Fibroblast of skin of right quadriceps (primary cell): ENCODE data around the gene HMGA1.
"Not testable (repeated sequence)": the region's sequence is repeated elsewhere in the genome, so short reads cannot be mapped to it uniquely, and the experiment has no call there.

Experiments
- DNase-seq: peaks from one replicate; pipeline ENCODE4 v3.0.0-alpha.2; 2013

Gene HMGA1

DNA sequence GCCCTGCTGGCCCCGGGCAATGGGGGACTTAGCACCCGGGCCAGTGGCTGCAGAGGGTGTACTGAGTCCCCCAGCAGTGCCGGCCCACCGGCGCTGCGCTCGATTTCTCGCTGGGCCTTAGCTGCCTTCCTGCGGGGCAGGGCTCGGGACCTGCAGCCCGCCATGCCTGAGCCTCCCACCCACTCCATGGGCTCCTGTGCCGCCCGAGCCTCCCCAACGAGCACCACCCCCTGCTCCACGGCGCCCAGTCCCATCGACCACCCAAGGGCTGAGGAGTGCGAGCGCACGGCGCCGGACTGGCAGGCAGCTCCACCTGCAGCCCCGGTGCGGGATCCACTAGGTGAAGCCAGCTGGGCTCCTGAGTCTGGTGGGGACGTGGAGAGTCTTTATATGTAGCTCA is 32.5 kb downstream of the HMGA1 start:
- DNase-seq: not testable (repeated sequence)

DNA sequence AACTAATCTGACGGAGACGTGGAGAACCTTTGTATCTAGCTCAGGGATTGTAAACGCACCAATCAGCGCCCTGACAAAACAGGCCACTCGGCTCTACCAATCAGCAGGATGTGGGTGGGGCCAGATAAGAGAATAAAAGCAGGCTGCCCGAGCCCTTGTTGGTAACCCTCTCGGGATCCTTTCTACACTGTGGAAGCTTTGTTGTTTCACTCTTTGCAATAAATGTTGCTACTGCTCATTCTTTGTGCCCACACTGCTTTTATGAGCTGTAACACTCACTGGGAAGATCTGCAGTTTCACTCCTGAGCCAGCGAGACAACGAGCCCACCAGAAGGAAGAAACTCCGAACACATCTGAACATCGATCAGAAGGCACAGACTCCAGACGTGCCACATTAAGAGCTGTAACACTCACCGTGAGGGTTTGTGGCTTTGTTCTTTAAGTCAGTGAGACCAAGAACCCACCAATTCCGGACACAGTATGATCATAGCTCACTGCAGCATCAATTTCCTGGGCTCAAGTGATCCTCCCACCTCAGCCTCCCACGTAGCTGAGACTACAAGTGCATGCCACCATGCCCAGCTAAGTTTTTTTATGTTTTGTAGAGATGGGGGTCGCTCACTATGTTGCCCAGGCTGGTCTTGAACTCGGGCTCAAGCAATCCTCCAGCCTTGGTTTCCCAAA is 33.1 kb downstream of the HMGA1 start:
- not testable (repeated sequence) for DNase-seq

DNA sequence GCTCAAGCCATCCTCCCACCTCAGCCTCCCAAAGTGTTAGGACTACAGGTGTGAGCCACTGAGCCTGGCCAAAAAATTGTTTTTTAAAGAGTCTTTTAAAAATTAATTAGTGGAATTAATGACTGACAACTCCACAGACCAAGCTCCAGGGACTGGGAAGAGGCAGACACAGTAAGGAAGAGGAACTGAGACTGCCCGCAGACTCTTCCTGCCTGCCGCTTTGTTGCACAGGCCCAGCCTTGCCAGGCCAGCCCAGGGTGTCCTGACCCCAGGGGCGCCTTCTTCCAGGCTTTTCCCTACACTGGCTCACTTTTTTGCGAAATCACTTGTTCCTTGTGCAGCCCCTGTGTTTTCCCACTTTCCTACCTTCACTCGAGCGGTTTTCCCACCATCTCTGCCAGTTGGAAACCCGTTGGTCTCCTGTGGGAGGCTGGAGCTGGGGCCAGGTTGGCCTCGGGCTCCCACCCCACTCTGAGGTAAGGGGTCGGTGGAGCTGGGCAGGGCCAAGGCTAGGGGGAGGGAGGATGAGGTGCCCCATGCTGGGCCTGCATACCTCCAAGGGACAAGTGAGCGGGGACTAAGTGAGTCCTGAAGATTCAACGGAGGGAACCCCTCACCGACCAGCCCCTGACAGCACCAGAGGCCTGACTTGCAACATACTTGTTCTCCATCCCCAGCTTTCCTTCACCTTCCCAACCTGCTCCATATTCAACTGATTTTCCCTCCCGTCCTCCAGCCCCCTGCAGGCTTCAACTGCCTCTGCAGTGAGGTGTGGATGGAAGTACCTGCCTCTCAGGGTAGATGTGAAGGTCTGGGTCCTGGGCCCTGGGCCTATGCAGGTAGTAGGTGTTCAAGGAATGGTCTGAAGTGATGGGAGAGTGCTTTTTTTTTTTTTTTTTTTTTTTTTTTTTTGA is 35.6 kb downstream of the HMGA1 start:
- DNase-seq: no peak

DNA sequence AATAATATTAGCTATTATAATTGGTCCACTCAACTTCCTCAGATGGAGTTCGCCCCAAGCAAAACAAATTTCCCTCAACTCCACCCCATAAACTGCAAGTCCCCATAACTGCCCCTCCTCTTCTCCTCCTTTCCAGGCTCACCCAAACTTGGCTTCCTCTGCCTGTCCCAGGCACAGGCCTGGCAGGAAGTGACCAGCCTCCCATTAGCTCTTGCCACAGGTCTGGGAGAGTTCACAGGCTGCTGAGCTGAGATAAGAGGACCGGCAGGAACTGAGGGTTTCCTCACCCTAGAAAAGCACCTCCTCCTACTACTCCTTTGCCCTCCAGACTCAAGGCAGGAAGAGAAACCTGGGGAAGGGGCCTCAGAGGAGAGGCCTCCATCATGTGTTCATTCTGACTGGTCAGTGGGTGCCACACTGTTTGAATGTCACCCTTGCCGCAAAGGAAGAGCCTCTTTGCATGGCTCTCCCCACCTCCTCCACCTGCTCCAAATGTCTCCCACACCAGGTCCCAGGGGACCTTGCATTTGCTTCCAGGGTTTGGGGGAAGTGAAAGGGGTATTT is 36.7 kb downstream of the HMGA1 start:
- no peak for DNase-seq

DNA sequence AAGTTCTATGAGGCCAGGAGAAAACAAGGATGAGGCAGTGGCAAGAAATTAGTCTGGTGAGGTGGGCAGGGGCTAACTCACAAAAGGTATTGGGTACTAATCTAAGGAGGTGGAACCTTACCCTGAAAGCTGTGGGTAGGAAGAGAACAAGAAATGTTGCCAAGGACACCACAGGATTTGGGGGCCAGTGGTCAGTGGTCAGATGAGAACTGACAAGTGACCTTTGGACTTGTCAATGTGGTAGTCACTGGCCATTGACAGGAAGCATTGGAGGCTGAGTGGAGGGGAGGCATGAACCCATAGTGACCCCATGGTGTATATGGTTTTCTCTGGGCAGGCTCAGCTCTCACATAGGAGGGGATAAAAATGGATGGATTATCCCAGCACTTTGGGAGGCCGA is 37.5 kb downstream of the HMGA1 start:
- DNase-seq: no peak

DNA sequence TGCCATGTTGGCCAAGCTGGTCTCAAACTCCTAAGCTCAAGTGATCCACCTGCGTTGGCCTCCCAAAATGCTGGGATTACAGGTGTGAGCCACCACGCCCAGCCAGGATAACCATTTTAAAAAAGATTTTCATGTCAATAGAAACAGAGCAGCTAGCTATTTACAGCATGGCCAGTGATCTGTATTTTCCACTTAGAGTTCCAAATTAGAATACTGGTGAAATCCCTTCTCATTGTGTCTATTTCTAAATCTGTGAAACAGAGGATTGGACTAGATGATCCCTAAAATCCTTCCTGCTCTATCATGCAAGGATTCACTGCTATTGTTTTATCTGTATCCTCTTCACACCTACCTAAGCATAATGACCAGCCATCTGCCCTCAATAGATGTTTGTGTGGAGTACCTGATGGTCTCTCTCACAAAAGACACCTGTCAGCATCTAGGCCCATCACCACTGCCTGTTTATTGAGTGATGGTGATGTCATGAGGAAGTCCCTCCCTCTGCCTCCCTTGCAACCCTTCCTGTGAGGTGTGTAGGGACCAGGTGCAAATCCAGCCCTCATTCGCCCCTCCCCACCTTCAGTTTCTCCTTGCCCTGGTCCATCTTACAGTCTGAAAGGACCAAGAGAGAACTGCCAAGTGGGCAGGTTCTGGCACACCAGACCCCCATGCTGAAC is 38.6 kb downstream of the HMGA1 start:
- DNase-seq: no peak

DNA sequence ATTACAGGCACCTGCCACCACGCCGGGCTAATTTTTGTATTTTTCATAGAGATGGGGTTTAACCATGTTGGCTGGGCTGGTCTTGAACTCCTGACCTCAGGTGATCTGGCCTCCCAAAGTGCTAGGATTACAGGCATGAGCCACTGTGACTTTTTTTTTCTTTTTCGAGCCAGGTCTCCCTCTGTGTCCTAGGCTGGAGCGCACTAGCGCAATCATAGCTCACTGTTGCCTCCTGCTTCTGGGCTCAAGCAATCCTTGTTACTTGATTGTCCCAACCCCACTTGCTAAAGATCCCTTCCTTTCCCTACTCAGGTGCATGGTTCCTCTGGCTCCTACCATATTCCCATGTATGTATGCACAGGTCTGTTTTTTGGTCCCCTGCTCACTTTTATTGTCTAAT is 39.5 kb downstream of the HMGA1 start:
- DNase-seq: no peak

DNA sequence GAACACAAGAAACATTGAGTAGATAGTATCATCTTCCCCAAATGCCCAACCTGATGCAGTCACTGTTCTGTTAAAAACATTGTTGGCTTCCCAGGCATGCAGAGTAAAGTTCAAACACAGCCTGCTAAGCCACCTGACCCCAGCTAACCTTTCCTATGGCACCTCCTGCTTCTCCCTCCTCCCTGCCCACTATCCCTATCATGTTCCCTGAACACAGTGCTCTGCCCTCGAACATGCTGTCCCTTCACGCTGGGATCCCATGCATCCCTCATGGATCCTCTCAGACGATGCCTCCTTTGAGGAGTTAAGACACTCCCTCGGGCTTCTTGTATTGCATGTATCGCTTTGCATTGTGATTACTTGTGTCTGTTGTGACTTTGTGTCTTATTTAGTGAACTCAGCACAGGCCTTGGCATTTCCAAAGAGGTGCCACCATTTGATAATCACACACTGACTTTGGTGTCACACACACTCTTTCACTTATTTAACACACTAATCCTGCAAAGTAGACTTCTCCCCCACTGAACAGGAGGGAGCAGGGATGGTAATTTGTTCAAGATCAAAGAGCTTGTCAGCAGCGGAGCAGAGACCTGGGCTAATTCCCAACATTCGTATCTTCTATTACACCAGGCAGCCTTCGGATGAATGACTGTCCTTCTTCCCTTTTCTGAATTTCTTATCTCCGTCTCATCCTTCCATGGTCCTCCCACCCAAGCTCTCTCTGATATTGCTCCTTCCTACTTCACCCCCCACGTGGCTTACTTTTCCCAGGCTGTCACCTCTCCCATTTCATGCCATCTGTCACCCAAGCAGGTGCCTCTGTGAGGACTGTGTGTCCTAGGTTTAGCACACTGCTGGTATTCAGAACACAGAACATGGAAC is 40.4 kb downstream of the HMGA1 start:
- no peak for DNase-seq

DNA sequence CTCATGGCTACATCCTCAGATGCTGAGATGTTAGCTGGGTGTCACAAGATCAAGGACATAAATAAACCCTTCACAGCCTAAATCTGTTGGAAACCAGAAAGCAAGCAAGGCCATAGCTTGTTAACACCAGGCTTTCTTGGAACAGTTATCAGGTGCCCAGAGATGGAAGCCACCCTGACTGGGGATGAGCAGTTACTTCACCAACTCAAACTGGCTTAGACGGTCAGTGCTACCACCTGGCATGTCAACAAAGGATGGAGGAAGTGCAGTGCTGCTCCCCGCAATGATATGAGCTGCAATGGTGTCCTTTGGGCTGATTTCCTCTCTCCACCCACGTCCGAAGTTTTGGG is 41.1 kb downstream of the HMGA1 start:
- DNase-seq: no peak

DNA sequence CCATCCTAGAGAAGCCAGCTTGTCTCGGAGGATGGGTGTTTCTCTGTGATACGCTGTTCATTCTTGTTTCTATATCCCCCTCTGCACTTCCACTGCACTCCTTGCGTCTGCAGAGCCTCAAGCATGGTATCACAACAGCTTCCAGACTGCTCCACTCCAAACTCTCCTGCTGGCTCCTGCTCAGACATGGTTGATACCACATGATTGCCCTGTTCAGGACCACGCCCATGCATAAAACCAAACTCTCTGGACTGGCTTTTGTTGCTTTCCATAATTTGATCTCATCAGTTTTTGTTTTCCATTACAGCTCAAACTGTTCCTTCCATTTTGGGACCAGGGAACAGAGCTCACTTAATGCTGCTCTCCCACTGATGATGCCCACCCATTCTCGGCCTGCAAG is 42.2 kb downstream of the HMGA1 start:
- DNase-seq: no peak

DNA sequence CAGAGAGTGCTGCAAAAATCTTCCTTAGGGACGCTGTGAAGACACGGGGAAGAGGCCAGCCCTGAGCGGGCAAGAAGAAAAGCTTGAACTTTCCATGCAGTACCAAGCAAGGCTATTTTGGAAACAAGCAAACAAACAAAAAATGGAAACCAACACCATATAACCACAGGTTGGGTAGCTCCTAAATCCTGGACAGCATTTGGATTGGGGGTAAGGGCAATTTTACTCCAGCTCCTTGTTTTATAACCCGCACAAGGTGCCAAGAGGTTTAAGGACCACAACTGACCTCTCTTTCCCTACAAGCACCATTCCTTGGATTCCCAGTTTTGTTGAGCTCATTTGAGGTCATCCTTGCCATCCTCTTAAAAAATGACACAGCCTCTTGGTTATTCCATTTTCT is 43.5 kb downstream of the HMGA1 start:
- DNase-seq: no peak

DNA sequence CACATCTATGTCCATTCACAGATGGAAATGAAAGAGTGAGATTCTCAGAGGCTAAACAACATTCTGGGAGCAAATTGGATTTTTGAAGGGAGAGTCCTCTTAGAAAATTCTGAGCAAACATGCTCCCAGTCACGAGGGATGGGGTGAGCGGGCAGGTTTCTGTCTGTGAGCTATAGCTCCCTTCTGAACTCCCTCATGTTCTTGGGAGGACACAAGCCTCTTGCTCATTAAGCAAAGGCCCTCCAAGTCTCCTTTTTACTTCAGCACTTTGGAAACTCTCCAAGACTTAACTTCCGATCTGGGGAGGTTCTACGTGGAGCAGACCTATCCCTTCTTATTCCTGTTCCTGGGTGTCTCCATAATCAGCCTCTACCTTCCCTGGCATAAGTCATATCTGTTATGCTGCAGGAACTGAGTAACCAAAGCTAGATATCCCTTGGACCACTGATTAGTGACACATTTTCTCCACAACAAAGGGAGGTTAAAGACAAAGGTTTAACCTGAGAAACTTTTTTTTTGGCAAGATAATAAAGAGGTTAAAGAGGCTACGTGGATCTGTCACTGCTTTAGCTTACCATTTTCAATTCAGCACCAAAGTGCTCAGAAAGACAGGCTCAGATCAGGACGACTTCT is 45.1 kb downstream of the HMGA1 start:
- no peak for DNase-seq

DNA sequence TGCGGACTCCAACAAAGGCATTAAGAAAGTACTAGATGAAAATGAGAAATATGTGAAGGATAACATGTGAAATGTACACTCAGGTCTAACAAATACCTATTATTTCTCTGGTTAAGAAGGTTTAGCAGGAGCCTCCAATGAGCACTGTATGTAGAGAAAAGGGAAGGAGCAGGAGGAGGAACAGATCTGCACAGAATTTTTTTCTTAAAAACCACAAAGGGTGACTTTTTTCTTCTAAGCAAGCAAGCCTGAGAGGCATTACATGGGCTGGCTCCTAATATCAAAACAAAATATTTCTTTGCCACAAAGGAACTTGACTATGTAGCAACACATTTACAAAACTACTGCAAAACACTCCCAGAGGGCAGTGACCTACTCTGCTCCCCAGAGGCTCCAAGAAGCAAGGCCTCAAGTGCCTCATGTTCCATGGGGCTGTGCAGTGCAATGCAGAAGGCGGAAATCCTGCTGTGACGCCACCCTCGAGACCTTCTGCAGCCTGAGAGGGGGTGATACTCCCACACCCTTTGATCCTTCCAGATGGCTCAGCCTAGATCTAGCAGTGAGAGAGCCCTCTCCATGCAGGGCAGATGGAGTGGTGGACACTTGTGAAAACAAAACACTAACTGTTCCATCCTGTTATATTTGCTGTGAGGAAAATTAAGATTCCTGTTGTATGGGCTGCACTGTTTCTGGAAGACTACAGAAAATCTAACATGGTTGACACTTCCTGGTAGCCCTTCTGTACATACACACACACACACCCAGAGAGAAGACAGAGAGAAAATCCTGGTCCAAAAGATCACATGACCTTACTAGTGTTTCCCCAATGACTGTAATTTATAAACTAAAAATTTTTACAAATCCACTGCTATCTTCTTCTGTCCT is 48.1 kb downstream of the HMGA1 start:
- DNase-seq: peak; percentile 44

DNA sequence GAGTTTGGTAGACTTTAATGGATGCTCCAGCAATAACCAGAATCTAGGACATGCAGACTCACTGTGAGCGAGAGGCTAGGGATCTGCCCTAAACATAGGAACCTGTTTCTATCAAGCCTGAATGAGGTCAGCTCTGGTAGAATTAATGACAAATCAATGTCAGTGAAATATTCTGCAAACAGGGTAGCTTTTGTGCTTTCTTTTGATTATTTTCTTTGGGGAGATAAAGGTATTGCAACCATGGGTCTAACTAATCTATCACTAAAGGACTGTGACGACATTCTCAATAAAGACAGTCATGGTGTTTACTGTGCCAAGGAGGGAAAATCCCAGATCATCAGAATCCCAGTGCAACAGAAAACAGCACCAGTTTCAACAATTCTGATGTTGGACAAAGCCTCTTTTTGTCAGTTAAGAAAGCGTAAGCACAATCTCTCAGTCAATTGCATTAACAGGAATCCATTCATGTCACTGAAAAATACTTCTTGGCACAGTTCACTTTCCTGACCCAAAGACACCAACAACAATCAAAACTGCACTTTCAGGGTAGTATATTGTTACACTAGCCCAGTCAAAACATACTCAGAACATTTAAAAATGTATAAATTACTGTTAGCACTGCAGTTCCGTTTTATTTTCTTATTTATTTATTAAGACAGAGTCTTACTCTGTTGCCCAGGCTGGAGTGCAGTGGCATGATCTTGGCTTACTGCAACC is 48.9 kb downstream of the HMGA1 start:
- DNase-seq: no peak

DNA sequence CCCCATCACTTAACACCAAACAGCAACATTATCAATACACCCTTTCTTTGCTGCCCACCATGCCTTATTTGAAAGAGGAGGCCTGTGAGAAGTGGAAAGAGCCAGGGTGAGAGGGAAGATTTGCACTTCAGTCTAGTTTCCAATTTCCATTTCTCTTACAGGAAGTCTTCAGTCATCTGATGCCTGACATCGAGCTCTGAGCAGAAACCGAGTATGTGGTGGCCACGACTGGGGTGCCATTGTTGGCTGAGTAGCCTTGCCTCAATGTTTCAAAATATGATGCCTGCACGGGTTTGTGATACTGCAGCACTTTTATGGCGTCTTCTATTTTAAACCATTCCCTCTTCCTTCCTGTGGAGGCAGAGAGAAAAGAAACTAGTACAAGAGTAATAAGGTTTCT is 51.9 kb downstream of the HMGA1 start:
- DNase-seq: no peak

DNA sequence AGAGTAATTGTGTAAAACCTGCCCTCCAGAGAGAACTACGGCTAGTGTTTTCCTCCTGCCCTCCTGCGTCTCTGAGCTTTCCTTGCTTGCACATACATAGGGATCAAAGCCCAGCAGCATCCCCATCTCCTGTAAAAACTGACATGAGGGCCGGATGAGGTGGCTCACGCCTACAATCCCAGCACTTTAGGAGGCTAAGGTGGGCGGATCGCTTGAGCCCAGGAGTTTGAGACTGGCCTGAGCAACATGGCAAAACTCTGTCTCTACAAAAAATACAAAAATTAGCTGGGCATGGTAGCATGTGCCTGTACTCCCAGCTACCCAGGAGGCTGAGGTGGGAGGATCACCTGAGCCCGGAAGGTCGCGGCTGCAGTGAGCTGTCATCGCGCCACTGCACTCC is 52.5 kb downstream of the HMGA1 start:
- DNase-seq: no peak

DNA sequence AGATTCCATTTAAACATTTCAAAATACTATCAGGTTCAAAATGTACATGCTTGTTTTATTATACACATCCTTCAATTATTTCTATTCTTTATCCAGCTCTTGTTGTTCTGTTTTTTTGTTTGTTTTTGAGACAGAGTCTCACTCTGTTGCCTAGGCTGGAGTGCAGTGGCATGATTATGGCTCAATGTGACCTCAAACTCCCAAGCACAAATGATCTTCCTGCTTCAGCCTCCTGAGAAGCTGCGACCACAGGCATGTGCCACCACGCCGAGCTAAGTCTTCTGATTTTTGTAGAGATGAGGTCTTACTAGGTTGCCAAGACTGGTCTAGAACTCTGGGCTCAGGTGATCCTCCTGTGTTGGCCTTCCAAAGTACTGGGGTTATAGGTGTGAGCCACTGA is 56.3 kb downstream of the HMGA1 start:
- no peak for DNase-seq

DNA sequence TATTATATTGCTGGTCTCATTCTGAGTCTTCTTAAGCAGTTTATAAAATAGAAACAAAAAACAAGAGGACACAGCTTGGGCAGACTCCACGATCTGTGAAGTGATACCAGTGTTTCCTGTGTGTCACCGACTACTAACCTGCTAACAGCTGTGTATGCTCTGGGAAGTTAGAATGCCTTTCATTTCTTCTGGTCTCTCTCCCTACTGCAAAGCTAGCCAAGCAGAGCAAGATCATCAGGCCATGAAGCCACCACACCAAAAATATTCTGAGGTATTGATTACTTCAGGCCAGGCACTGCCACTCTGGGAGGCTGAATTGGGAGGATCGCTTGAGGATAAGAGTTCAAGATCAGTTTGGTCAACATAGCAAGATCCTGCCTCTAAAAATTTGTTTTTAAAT is 59.0 kb downstream of the HMGA1 start:
- DNase-seq: no peak
